GM12878 (cell line): ENCODE data around the gene YEATS2. TPM values are rescaled to one million over a fixed set of nuclear protein-coding genes. Genes with fewer than 3 reads are reported as not detected.

Experiments used
- ATAC-seq: fragments of 200-7000 bp; cut with Tn5 transposase; 3 replicates; pipeline ENCODE4 v1.9.1; 2020; ENCODE audit warnings: mild to moderate bottlenecking, moderate library complexity
- BruUV-seq: library from RNA; stranded (reverse); fragments of 400-500 nt; replicated peaks from 2 replicates; lab custom pipeline; 2021; lab: Mats Ljungman, UMichigan
- CTCF ChIA-PET: fragments of 300-600 bp; sonication (Branson Sonifier 250); formaldehyde crosslinking; extraction: SDS; loops from one replicate; lab custom pipeline; 2021; ENCODE audit warnings: inconsistent platforms; lab: Yijun Ruan, JAX
- POLR2A ChIA-PET: fragments of 350-600 bp; formaldehyde crosslinking; extraction: SDS; loops from one replicate; lab custom pipeline; 2021; ENCODE audit warnings: inconsistent platforms; lab: Charles Lee
- RAD21 ChIA-PET: fragments of 300-600 bp; sonication (Branson Sonifier 250); formaldehyde crosslinking; loops from one replicate; lab custom pipeline; 2023; ENCODE audit warnings: antibody characterized with exemption; ENCODE audit not compliant: unreplicated experiment; lab: Charles Lee
- SMC1A ChIA-PET: fragments of 300-600 bp; sonication (Branson Sonifier 250); formaldehyde crosslinking; loops from one replicate; lab custom pipeline; 2023; ENCODE audit not compliant: unreplicated experiment, uncharacterized antibody; lab: Charles Lee
- DNase-seq: peaks from one replicate; pipeline ENCODE4 v3.0.0-alpha.2; 2011; ENCODE audit warnings: low read depth, low spot score
- FAIRE-seq: peaks from 3 replicates; lab custom pipeline; 2011; peaks lifted over from hg19 to GRCh38; lab: Jason Lieb, UNC
- H2AFZ ChIP-seq: 2 replicates; pipeline ENCODE4 v1.6.0; 2011; ENCODE audit warnings: low read depth, low read length, control low read depth; ENCODE audit not compliant: control insufficient read depth
- H3K27ac ChIP-seq: 2 replicates; pipeline ENCODE4 v1.5.1; 2011; ENCODE audit warnings: control low read depth; ENCODE audit not compliant: control insufficient read depth, insufficient read depth
- H3K27me3 ChIP-seq, 2 experiments: replicated peaks in 1 of 2; 2 replicates each; pipeline versions ENCODE4 v1.6.0 to v1.6.1; 2011; ENCODE audit warnings: low read length in 1 of 2; ENCODE audit not compliant: control insufficient read depth in 2 of 2, insufficient read depth in 2 of 2
- H3K36me3 ChIP-seq, 2 experiments: 2 replicates each; pipeline ENCODE4 v1.5.1; 2011; ENCODE audit warnings: low read length in 1 of 2; ENCODE audit not compliant: control insufficient read depth in 2 of 2, insufficient read depth in 2 of 2
- H3K4me1 ChIP-seq: 2 replicates; pipeline ENCODE4 v1.6.1; 2011; ENCODE audit warnings: mild to moderate bottlenecking, low read length, moderate library complexity, mixed read lengths; ENCODE audit not compliant: control insufficient read depth, insufficient read depth
- H3K4me2 ChIP-seq: 2 replicates; pipeline ENCODE4 v1.6.0; 2011; ENCODE audit warnings: control low read depth; ENCODE audit not compliant: control insufficient read depth, insufficient read depth
- H3K4me3 ChIP-seq: fragments of 200-600 bp; sonication (generic); 2 replicates; pipeline ENCODE4 v1.5.1; 2016
- H3K79me2 ChIP-seq: 2 replicates; pipeline ENCODE4 v1.6.0; 2011; ENCODE audit warnings: low read length; ENCODE audit not compliant: control insufficient read depth, insufficient read depth
- H3K9ac ChIP-seq: 2 replicates; pipeline ENCODE4 v1.8.0; 2011; ENCODE audit warnings: low read length, control low read depth, mixed read lengths; ENCODE audit not compliant: control insufficient read depth, insufficient read depth
- H3K9me3 ChIP-seq: replicated peaks from 3 replicates; pipeline ENCODE4 v1.5.1; 2011; ENCODE audit warnings: mild to moderate bottlenecking, low read length; ENCODE audit not compliant: control insufficient read depth, insufficient read depth
- H4K20me1 ChIP-seq: 2 replicates; pipeline ENCODE4 v1.6.0; 2011; ENCODE audit not compliant: control insufficient read depth, insufficient read depth
- E2F8 ChIP-seq: fragments of 450-650 bp; IDR thresholded peaks from 2 replicates; pipeline ENCODE4 v1.6.1; 2018; ENCODE audit warnings: mild to moderate bottlenecking, low read depth, moderate library complexity; ENCODE audit not compliant: partially characterized antibody
- ETV6 ChIP-seq, 2 experiments: fragments of 450-650 bp in 1 of 2; IDR thresholded peaks in 1 of 2; conservative IDR thresholded peaks in 1 of 2; 2 replicates each; pipeline ENCODE4 v1.6.1; 2014; ENCODE audit warnings: antibody characterized with exemption in 1 of 2, borderline replicate concordance in 1 of 2, low read depth in 1 of 2, mild to moderate bottlenecking in 1 of 2, moderate library complexity in 1 of 2
- KAT2A ChIP-seq: conservative IDR thresholded peaks from 2 replicates; pipeline ENCODE4 v1.6.1; 2011; ENCODE audit warnings: low read depth, low read length; ENCODE audit not compliant: control insufficient read depth
- MYC ChIP-seq: IDR thresholded peaks from 2 replicates; pipeline ENCODE4 v1.6.1; 2011; ENCODE audit warnings: mild to moderate bottlenecking, low read length, moderate library complexity, inconsistent platforms; ENCODE audit not compliant: insufficient read depth, insufficient replicate concordance, insufficient read length, severe bottlenecking
- NFIC ChIP-seq: IDR thresholded peaks from 2 replicates; pipeline ENCODE4 v1.6.1; 2012; ENCODE audit warnings: low read depth, mild to moderate bottlenecking, inconsistent platforms, low read length, moderate library complexity
- WGBS: methylation state at CpG from one replicate; pipeline ENCODE4 v1.1.6; 2016; ENCODE audit warnings: low lambda C conversion rate; ENCODE audit not compliant: insufficient replicate concordance, insufficient coverage; ENCODE audit errors: missing lambda C conversion rate; 5-methylcytosine and 5-hydroxymethylcytosine counted together
- in situ Hi-C: fragments of 300-500 bp; cut with MboI; formaldehyde crosslinking; loops from 9 replicates; pipeline ENCODE4 v1.14.3; 2018; ENCODE audit warnings: mixed read lengths
- intact Hi-C: fragments of 100-400 bp; cut with micrococcal nuclease; formaldehyde crosslinking; loops from one replicate; pipeline ENCODE4 v1.14.2; 2022; ENCODE audit not compliant: unreplicated experiment
- polyA plus RNA-seq, 11 experiments: library from polyadenylated mRNA; depleted of rRNA in 4 of 11; unstranded in 6 of 11; stranded (reverse) in 5 of 11; fragments of >200 nt; fragmentation: Nextera tagmentation in 4 of 11; fragmentation: Illumina TruSeq in 1 of 11; extraction: Ambion mirVana in 4 of 11; extraction: Trizol in 1 of 11; gene quantifications; 1 replicate in 1 of 11; 2 replicates in 10 of 11; pipeline versions ENCODE4 v1.2.1 to v1.2.3, GENCODE V29; 2011 to 2016; ENCODE audit warnings: inconsistent platforms in 2 of 11, missing spikeins in 2 of 11, low read depth in 1 of 11
- total RNA-seq, 4 experiments: library from RNA; depleted of rRNA in 3 of 4; stranded (reverse); fragments of >200 nt in 3 of 4; fragmentation: Illumina TruSeq in 1 of 4; extraction: Trizol in 1 of 4; gene quantifications; 2 replicates each; pipeline versions ENCODE4 v1.2.1 to v1.2.3, GENCODE V29; 2013 to 2021
- TF ChIP-seq, protein P1 (sequence below): fragments of 450-650 bp; IDR thresholded peaks from 2 replicates; pipeline ENCODE4 v1.6.1; 2017; ENCODE audit warnings: borderline replicate concordance
- TF ChIP-seq, protein P2 (sequence below): fragments of 150-350 bp; IDR thresholded peaks from 2 replicates; pipeline ENCODE4 v1.6.1; 2014; ENCODE audit warnings: mild to moderate bottlenecking, low read depth, low read length

Gene YEATS2
- total and polyA plus RNA-seq, 10 of the 15 experiments (the other 5 are each of a cell fraction or from before 2014, with no cell fraction given), result 1.9 to 65.3 (median 25.8) TPM

DNA sequence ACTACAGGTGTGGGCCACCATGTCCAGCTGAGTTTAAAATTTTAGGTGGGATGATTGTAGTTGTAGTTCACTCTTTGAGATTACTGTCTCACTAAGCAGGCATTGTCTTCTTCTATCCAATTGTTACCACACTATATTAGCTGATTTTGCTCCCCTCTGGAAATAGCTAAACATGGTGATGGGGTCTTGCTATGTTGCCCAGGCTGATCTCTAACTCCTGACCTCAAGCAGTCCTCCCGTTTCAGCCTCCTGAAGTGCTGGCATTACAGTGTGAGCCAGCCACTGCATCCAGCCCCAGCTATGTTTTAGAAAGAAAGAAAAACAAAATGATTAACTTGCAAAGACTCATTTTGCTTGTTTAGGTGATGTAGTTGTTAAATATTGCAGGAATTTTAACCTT lies 30.6 kb downstream of the YEATS2 start (continued):
- TF ChIP-seq, protein P1, sequence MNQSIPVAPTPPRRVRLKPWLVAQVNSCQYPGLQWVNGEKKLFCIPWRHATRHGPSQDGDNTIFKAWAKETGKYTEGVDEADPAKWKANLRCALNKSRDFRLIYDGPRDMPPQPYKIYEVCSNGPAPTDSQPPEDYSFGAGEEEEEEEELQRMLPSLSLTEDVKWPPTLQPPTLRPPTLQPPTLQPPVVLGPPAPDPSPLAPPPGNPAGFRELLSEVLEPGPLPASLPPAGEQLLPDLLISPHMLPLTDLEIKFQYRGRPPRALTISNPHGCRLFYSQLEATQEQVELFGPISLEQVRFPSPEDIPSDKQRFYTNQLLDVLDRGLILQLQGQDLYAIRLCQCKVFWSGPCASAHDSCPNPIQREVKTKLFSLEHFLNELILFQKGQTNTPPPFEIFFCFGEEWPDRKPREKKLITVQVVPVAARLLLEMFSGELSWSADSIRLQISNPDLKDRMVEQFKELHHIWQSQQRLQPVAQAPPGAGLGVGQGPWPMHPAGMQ, result no peak
- TF ChIP-seq NFIC (no peak), MYC (no peak), ETV6 (conservative IDR thresholded peaks at IDR 0.05 in 1 of 2, IDR thresholded peaks at IDR 0.05 in 1 of 2; ENCODE audit: borderline replicate concordance in 1 of 2, low read depth in 1 of 2) (no peak), KAT2A (no peak)
- TF ChIP-seq, protein P2, sequence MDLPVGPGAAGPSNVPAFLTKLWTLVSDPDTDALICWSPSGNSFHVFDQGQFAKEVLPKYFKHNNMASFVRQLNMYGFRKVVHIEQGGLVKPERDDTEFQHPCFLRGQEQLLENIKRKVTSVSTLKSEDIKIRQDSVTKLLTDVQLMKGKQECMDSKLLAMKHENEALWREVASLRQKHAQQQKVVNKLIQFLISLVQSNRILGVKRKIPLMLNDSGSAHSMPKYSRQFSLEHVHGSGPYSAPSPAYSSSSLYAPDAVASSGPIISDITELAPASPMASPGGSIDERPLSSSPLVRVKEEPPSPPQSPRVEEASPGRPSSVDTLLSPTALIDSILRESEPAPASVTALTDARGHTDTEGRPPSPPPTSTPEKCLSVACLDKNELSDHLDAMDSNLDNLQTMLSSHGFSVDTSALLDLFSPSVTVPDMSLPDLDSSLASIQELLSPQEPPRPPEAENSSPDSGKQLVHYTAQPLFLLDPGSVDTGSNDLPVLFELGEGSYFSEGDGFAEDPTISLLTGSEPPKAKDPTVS, result no peak

- peaks cover 13 to 28% of the 10 kb centered on the region in 2 experiments for H3K36me3 ChIP-seq
- ChIA-PET POLR2A (no interaction called here), CTCF (no interaction called here), SMC1A (no interaction called here), RAD21 (no interaction called here)
- no peaks in the 10 kb centered on the region for H3K27me3 ChIP-seq
- in situ Hi-C loops, result no loop called here
- intact Hi-C loops, result no loop called here
- no peaks in the 10 kb centered on the region for H3K9me3 ChIP-seq
- no peak overlapping the region for H3K4me2 ChIP-seq
- no peak for TF ChIP-seq E2F8
- H3K4me1 ChIP-seq, result no peaks in the 10 kb centered on the region
- WGBS, result 98% methylated on average over 2 of the region's 2 CpGs
- DNase-seq (no peak), FAIRE-seq (no peak), ATAC-seq (no peak)
- H3K4me3 ChIP-seq, result no peak overlapping the region
- H3K27ac ChIP-seq, result no peak overlapping the region
- H3K9ac ChIP-seq, result no peak overlapping the region
- H2AFZ ChIP-seq, result no peak overlapping the region
- no peaks in the 10 kb centered on the region for H4K20me1 ChIP-seq
- BruUV-seq, result TSS peak; percentile 27
- H3K79me2 ChIP-seq, result no peaks in the 10 kb centered on the region
Observed at GRCh38 chr3:183730361-183730760, 32.8 kb downstream of the YEATS2 start.
